ENCODE results near the gene CYP51A1.
A peak's percentile ranks its signal among the peaks of the same experiment; 100 is the strongest.
"Not testable (repeated sequence)": the region's sequence is repeated elsewhere in the genome, so short reads cannot be mapped to it uniquely, and the experiment has no call there.

CYP51A1 gene

DNA sequence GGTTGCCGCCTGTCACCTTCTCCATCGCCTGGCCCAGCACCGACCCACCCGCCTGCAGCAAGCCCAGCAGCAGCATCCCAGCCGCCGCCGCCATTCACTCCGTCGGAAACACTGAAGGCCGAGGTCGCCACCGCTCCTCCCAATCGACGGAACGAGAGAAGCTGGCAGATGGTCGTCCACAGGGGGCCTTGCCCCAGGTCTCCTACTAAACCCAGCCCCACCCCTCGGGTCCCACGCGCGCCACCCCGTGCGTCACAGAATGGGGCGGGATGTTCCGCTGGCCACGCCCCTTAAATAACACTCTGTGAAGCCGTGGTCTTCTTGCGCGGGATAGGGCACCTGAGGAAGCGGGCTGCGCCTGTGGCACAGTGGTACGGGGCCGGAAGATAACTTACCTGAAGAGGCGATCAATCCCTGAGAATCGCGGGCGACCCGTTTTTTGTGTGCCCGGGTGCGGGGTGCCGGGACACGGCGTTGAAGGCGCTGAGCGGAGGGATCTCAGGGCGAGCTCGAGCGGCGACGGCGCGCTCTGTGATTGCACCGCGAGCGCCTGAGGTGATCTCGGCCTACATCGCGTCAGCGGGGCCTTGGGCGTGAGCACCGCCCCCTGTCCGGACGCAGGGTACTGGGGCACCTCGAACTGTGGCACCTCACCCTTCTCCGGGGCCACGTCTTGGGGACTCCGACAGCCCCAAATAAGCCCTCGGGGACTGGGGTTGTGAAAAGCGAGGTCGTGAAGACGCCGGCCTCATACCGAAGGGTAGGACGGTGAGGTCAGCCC is at the start of gene CYP51A1:
CYP51A1 (minus strand) TSS at position 207 of the 781 bp plus-strand sequence; CDS start at position 94, 113 bp downstream.
- DNase-seq: peak; percentile 91

DNA sequence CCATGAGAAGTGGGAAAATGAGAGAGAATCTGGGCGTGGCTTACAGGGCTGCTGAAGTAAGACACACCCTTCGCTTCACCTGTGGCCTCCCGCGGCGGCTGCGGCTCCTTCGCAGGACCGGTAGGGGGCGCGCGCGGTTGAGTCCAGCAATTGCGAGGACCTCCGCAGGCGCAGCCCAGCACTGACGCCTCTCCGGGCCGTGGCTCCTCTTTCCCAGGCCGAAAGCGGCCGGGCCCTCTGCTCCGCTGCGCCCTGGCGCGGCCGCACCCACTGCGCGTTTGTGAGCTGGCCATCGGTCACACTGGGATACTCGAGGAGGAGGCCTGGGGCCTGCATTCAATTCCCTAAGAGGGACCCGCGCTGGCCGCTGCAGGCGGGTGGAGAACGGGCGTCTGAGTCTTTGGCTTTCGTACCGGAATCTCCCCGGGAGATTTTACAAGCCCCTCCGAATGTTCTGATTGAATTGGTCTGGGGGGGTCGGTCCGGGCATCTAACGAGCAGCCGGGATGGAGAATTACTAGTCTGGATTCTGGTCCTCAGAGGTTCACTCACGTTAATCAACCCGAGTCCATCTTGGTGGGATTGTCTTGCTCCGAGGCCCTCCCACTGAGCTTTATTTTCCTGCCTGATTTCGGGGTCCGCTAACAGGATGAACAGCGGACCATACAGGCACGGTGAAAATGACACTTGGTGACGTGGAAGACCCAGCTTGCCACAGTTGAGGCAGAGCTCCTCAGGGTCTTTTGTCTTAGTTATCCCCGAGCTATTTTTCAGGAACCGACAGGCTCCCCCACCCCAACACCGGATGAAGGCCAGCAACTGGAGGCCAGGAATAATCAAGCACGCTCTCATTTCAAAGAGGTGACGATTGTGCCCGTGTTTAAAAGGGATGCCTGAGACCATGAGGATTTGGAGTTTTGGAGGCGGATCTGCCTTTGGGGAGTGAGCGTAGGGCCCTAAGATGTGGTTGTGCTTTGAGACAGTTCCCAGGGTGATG is 44.9 kb upstream of the CYP51A1 start, which contains the start of gene LRRD1:
LRRD1 (minus strand) TSS at position 215 of the 997 bp plus-strand sequence. CDS start 13,940 bp downstream, outside the sequence.
- DNase-seq: peak; percentile 90

DNA sequence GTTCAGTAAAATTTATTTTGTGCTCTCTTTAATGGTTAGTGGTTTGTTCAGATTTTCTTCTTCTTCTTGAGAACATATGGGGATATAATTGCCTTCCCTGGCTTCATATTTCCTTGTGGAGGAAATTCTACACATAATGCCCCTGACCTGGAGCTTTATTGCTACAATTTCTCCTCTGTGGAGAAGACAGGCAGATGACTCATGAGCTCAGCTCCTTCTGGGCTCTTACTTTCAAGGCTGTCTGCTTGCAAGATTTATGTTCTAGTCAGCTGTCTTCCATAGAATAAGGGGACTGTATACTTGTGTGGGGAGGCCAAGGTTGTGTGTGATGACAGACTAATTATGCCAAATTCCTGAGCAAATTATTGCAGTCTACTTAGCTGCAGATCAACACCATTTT is 43.1 kb upstream of the CYP51A1 start:
- no peak for DNase-seq

DNA sequence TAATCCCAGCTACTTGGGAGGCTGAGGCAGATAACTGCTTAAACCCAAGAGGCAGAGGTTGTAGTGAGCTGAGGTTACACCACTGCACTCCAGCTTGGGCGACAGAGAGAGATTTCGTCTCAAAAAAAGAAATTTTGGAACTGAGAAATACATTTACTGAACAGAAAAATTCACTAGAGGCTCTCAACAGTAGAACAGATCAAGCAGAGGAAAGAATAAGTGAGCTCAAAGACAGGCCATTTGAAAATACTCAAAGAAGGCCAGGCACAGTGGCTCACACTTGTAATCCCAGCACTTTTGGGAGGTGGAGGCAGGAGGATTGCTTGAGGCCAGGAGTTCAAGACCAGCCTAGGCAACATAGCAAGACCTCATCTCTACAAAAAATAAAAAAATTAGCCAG is 35.3 kb upstream of the CYP51A1 start:
- DNase-seq: not testable (repeated sequence)

DNA sequence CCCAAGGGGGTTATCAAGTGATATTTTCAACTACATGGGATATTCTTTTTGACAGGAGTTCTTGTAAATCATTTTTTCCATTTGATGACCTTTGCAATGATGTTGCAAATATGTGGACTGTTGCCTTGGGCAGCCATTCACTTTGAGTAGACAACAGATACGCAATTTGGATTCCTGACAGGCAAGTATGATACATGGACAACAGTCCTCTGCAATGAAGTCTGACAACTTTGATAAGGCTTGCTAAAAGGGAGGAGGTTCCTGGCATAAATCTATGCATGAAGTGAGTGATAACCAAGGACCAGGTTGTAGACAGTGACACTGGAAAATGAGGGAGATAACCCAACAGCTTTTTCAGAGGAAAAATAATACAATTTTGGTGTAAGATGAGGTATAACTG is 27.0 kb upstream of the CYP51A1 start:
- no peak for DNase-seq

DNA sequence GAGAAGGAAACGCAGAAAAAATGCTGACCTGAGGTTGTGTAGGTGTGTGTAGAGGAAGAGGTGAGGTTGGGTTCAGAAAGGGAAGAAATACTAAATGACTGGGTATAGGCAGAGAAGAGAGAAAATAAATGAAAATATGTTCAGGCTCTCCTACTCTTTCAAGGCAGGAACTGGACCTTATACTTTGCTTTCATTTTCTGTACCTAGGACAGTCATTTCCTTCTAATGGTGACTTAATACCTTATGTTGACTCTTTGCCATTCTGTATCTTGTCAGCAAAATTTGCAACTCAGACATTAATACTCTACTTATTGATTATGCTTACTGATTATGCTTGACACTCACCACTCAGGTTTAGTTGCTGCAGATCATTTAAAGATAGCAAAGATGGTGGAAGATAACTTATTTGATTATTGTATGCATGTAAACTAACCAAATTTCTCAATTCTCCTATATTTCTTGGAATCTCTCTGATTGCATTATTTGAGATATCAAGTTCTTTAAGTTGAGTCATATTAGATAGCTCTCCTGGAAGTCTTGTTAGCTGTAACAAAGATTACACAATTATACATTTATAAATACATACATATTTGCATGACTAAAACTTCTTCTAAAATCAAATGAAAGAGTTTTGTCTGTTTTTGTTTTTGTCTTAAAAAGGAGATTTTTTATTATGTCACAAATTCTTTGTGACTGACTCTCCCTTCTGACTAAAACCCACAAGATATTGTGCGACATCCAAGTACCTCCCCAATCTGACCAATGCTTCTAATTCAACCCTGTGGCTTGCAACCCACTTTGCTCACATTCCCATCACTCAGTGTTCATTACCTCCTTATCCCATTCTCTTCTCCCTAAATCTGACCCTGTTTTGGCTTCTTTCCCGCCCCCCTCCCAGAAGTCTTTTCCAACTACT is 24.6 kb upstream of the CYP51A1 start:
- no peak for DNase-seq

DNA sequence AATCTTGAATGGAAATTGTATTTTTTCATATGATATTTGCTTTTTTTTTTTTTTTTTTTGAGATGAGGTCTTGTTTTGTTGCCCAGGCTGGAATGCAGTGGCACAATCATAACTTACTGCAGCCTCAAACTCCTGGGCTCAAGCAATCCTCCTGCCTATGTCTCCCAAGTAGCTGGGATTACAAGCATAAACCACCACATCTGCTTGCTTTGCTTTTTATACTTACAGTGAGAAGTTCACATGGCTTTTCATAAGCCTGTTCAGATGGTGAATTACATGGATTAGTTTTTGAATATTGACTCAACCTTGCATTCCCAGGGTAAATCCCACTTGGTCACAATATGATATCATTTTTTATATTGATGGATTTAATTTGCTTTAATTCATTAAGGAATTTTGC is 22.7 kb upstream of the CYP51A1 start:
- DNase-seq: no peak

DNA sequence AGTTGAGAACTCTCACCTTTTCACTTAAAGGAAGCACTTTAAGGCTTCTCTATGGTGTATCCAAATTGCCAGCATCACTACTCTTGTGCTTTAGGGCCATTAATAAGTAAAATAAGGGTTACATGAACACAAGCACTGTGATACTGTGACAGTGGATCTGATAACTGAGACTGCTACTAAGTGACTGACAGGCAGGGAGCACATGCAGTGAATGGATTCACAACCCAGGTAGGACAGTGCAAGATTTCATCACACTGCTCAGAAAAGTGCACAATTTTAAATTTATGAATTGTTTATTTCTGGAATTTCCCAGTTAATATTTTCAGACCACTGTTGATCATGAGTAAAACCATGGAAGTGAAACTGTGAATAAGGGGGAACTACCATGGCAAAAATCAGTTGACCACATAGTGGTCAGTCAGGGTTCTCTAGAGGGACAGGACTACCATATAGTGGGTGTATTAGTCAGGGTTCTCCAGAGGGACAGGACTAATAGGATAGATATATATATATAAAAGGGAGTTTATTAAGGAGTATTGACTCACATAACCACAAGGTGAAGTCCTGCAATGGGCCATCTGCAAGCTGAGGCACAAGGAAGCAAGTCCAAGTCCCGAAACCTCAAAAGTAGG is 20.9 kb upstream of the CYP51A1 start:
- DNase-seq: no peak

DNA sequence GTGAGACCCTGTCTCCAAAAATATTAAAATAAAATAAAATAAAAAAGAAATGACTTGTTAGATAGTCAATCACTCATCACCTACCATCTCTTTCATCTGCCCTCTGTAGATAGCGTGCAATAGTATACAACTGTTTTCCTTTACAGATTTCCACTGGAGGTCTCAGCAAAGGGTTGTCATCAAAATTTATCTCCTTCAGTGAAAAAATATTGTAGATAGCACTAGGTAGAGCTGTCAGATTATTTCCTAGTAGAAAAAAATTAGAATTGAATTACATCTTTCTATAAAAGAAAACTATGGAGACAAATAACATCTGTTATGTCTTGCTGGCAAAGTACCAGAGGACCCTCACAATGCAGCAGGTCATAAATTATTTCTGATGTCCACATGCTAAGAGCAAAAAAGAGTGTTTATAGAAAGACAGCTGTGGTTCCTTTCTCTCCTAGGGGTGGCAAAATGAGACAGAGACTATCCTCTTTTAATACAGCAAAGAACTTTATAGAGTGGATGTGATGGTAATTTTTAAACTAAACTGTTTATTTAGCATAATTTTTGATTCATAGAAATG is 16.3 kb upstream of the CYP51A1 start:
- DNase-seq: no peak

DNA sequence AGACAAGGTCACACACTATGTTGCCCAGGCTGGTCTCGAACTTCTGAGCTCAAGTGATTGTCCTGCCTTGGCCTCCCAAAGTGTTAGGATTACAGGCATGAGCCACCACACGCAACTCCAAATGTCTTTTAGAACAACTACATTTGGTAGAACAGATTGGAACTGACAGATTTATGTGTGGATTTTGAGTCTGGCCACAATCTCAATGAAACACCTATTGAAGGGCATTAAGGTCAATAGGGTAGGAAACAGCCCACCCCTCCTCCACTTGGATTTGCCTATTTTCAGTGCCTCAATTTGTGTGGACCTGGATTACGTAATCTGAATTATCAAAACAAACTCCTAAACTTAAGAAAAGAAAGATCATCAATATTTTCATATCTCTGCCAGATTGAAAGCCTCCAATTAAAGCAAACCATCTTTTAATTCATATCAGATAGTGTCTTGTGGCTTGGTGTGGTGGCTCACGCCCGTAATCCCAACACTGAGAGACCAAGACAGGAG is 15.5 kb upstream of the CYP51A1 start:
- no peak for DNase-seq

DNA sequence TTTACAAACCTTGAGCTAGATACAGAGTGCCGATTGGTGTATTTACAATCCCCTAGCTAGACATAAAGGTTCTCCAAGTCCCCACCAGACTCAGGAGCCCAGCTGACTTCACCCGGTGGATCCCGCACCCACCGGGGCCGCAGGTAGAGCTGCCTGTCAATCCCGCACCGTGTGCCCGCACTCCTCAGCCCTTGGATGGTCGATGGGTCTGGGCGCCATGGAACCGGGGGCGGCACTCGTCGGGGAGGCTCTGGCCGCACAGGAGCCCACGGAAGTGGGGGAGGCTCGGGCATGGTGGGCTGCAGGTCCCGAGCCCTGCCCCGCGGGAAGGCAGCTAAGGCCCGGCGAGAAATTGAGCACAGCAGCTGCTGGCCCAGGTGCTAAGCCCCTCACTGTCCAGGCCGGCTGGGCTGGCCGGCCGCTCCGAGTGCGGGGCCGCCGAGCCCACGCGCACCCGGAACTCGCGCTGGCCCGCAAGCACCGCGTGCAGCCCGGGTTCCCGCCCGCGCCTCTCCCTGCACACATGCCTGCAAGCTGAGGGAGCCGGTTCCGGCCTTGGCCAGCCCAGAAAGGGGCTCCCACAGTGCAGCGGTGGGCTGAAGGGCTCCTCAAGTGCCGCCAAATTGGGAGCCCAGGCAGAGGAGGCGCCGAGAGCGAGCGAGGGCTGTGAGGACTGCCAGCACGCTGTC is 9.1 kb upstream of the CYP51A1 start:
- DNase-seq: not testable (repeated sequence)

DNA sequence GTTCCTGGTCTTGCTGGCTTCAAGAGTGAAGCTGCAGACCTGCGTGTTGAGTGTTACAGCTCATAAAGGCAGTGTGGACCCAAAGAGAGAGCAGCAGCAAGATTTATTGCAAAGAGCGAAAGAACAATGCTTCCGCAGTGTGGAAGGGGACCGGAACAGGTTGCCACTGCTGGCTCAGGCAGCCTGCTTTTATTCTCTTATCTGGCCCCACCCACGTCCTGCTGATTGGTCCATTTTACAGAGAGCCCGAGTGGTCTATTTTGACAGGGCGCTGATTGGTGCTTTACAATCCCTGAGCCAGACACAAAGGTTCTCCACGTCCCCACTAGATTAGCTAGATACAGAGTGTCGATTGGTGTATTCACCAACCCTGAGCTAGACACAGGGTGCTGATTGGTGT is 8.5 kb upstream of the CYP51A1 start:
- DNase-seq: not testable (repeated sequence)

DNA sequence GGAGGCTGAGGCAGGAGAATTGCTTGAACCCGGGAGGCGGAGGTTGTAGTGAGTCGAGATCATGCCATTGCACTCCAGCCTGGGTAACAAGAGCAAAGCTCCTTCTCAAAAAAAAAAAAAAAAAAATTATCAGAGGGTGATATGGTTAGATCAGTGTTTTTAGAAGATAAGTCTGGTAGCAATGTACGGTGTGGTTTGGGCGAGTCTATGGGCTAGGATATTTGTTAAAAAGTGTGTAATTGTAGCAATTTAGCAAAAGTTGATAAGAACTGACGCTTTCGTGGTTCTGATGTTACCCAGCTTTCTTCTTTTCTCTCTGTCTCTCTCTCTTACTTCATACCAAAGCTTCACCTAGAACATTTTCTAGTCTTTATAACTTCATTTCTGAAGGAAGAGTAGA is 6.9 kb upstream of the CYP51A1 start:
- DNase-seq: no peak

DNA sequence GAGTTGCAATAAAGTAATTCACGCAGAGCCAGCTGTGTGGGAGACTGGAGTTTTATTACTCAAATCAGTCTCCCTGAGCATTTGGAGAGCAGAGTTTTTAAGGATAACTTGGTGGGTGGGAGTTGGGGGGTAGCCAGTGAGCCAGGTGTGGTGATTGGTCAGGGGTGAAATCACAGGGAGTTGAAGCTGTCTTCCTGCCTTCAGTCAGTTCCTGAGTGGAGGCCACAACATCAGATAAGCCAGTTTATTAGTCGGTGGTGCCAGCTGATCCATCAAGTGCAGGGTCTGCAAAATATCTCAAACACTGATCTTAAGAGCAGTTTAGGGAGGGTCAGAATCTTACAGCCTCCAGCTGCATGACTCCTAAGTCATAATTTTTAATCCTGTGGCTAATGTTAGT is 3.3 kb upstream of the CYP51A1 start:
- DNase-seq: no peak

DNA sequence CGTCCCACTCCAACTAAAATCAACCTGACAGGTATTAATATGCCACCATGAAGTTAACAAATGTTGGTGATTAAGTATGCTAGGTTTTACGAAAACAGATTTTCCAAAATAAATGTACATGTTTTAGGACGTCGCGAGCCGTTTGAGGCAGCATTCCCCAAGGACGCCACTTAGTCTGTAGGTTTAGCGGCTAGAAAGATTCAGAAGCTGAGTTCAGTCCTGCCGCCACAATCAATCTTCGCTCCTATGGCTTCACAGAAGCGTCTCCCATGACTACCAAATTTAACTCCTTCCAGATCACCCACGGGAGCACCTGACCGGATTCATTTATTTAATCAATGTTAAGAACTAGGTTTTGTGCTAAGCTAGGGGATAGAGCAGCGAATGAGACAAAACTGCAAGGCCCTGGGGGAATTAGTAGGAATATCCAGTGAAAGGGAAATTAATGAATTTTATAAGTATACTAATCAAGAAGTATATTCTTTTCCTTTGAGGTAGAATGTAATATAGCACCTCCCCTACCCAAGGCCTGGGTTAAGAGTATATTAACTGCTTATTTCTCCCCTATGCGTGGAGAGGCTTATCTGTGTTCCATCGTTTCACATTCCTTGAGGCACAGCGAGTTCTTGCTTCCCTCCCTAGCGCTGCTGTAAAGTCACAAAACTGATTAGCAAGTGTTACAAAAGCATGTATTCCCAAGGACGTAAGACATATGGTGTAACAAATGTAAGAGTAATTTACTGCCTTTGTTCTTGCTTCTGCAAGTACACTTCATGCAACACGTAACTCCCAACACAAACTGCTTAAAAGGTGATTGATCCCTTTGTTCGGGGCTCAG is 994 bp upstream of the CYP51A1 start:
- no peak for DNase-seq

DNA sequence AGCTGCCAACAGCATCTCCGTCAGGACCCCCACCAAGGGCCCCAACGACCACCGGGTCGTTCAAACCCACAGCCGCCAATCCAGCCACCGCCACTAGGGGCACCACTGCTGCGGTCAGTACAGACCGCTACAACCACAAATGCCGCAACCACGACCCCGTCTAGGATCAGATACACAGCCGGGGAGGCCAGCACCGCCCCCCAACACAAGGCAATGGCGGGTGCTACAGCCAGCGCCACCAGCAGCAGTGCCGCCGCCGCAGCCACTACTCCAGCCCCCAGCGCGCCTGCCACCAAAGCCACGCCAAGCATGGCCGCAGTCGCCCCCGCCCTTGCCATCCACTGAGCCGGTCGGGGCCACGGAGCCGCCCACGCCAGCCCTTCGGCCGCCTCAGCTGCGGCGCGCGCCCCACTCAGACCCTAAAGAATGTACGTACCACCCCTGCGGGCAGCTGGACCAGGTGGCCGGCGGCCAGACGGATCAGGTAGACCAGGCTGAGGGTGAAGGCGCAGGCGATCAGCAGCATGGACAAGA is 473 bp downstream of the CYP51A1 start:
- DNase-seq: peak; percentile 56

DNA sequence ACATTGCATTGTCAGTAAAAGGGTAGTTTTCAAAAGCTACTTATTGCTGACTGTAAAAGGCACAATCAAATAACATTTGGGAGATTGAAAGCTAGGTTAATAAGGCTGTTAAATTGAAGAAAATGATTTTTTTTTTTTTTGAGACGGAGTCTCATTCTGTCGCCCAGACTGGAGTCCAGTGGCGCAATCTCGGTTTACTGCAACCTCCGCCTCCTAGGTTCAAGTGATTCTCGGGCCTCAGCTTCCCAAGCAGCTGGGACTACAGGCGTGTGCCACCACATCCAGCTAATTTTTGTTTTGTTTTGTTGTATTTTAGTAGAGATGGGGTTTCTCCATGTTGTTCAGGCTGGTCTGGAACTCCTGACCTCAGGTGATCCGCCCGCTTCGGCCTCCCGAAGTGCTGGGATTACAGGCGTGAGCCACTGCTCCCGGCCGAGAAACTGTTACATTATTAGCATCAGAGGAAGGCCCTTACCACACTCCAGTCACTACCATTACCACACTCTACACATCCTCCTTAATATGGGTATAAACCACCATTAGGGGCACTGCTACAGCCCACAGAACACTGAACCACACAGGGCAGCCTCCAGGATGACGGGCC is 1.0 kb downstream of the CYP51A1 start:
- no peak for DNase-seq

DNA sequence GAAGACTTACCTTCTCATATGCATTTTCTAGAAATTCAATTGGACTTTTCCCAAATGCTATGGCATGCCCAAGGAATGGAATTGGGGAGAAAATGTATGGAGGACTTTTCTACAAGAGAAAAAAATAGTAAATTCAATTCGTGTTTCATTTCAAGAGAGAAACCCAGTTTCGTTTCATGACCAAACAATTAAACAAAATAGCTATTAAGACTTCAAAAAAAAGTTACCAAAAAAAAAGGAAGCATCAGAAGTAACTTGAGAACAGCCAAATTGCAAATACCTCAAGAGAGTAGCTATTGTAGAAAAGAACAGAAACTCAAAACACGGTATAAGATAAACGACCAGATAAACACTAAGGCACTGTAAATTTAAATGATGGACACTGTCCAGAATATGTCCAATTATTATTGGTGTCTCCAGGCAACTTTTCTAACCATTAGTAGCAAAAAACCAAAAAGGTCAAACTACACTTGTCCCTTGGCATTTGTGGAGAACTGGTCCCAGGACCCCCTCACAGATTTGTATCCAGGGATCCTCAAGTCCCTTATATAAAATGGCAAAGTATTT is 2.4 kb downstream of the CYP51A1 start:
- no peak for DNase-seq

DNA sequence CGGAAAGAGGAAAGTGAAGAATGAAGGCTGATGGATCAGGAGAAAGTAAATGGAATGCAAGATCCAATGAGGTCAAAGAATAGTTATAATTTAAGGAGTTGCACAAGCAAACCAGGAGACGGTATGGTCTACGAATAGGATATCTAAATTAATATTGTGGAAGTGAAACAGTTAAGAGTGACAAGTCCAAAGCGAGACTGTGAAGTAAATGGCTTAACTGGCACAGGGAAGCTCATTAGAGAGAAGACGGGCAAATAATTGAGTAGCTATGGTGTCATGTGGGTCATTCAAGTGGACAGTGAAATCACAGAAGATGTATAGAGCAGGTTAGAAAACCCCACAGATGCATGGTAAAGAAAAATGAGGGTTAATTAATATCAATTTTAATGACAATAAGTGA is 3.2 kb downstream of the CYP51A1 start:
- no peak for DNase-seq
